Suprapubic skin (tissue), 3 donors: ENCODE measurements around the gene IGF1.

Source experiments
- CTCF ChIP-seq, 2 donors: fragments of 200-600 bp in 1 of 2; fragments of 450-650 bp in 1 of 2; sonication (generic) in 1 of 2; IDR thresholded peaks; one replicate each; pipeline ENCODE4 v1.5.1; 2016 to 2019; ENCODE audit warnings: antibody characterized with exemption in 2 of 2, mild to moderate bottlenecking in 1 of 2, moderate library complexity in 1 of 2
- EP300 ChIP-seq: sonication (generic); formaldehyde crosslinking; IDR thresholded peaks from one replicate; pipeline ENCODE4 v1.6.1; 2017; ENCODE audit warnings: antibody characterized with exemption

GRCh38 chr12:102415515-102415914, 64.8 kb downstream of the IGF1 start:
- TF ChIP-seq CTCF (IDR thresholded peaks at IDR 0.05): no peak
- TF ChIP-seq EP300: no peak
